GM12865 (cell line): ENCODE measurements around the gene RAB37.

Experiments
- DNase-seq: peaks from one replicate; pipeline ENCODE4 v3.0.0; 2010; ENCODE audit warnings: low read depth
- H3K4me3 ChIP-seq: 2 replicates; pipeline ENCODE4 v1.5.1; 2011; ENCODE audit warnings: mild to moderate bottlenecking, low read depth, low read length, control low read depth
- CTCF ChIP-seq: IDR thresholded peaks from 2 replicates; pipeline ENCODE4 v1.5.1; 2011; ENCODE audit warnings: low read length, control low read depth, low read depth, inconsistent platforms; ENCODE audit not compliant: insufficient read depth; ENCODE audit errors: missing control alignments

RAB37 gene

GRCh38 chr17:74779948-74780400 is 42.9 kb downstream of the RAB37 start:
- DNase-seq = peak; percentile 94
- H3K4me3 ChIP-seq = no peak overlapping the region
- TF ChIP-seq CTCF = no peak

- DNase-seq = peak; percentile 47
- no peak overlapping the region for H3K4me3 ChIP-seq
Measured at GRCh38 chr17:74780443-74781238, 43.6 kb downstream of the RAB37 start.

GRCh38 chr17:74782571-74782970 is 45.5 kb downstream of the RAB37 start:
- no peak for DNase-seq
- TF ChIP-seq CTCF = no peak
- H3K4me3 ChIP-seq = no peak overlapping the region

More at GRCh38 chr17:74780443-74781238, 43.6 kb downstream of the RAB37 start:
- TF ChIP-seq CTCF = peak; percentile 27

- H3K4me3 ChIP-seq = no peak overlapping the region
- DNase-seq = no peak
- no peak for TF ChIP-seq CTCF
Measured at GRCh38 chr17:74784125-74784810, 47.2 kb downstream of the RAB37 start.

GRCh38 chr17:74785096-74785980 is 48.3 kb downstream of the RAB37 start:
- DNase-seq = no peak
- no peak overlapping the region for H3K4me3 ChIP-seq
- no peak for TF ChIP-seq CTCF

GRCh38 chr17:74785981-74786360 is 48.9 kb downstream of the RAB37 start:
- TF ChIP-seq CTCF = no peak
- no peak for DNase-seq
- no peak overlapping the region for H3K4me3 ChIP-seq
